Endodermal cell (in vitro differentiated cells): Measurements from ENCODE around the gene CD84. TPM values are rescaled to one million over a fixed set of nuclear protein-coding genes. Genes with fewer than 3 reads are reported as not detected.

ENCODE experiments used
- DNase-seq: peaks from one replicate; pipeline ENCODE4 v3.0.0-alpha.2; 2017
- H3K27ac ChIP-seq: 2 replicates; pipeline ENCODE4 v1.5.1; 2013; ENCODE audit warnings: mild to moderate bottlenecking, low read depth, low read length, moderate library complexity
- H3K27me3 ChIP-seq: 2 replicates; pipeline ENCODE4 v1.6.1; 2013; ENCODE audit warnings: mild to moderate bottlenecking, low read length, moderate library complexity; ENCODE audit not compliant: insufficient read depth, control insufficient read depth, poor library complexity, severe bottlenecking
- H3K36me3 ChIP-seq: 2 replicates; pipeline ENCODE4 v1.7.0; 2013; ENCODE audit warnings: mild to moderate bottlenecking, low read length, moderate library complexity; ENCODE audit not compliant: control insufficient read depth, insufficient read depth
- H3K4me1 ChIP-seq: one replicate; pipeline ENCODE4 v1.7.0; 2013; ENCODE audit warnings: low read length; ENCODE audit not compliant: control insufficient read depth, insufficient read depth
- H3K4me3 ChIP-seq: 2 replicates; pipeline ENCODE4 v1.5.1; 2013; ENCODE audit warnings: mild to moderate bottlenecking, low read length, moderate library complexity
- H3K9ac ChIP-seq: 2 replicates; pipeline ENCODE4 v1.6.1; 2013; ENCODE audit warnings: mild to moderate bottlenecking, low read length, moderate library complexity; ENCODE audit not compliant: poor library complexity, severe bottlenecking; ENCODE audit errors: extremely low read depth
- H3K9me3 ChIP-seq: 2 replicates; pipeline ENCODE4 v1.6.1; 2013; ENCODE audit warnings: mild to moderate bottlenecking, low read length, moderate library complexity; ENCODE audit not compliant: control insufficient read depth
- H3K27ac Mint-ChIP-seq: 2 replicates; pipeline ENCODE4 v1.8.0; 2020; ENCODE audit warnings: mixed read lengths
- H3K27me3 Mint-ChIP-seq: 2 replicates; pipeline ENCODE4 v1.8.0; 2021; ENCODE audit warnings: mild to moderate bottlenecking, mixed read lengths; ENCODE audit not compliant: insufficient read depth
- H3K36me3 Mint-ChIP-seq: 2 replicates; pipeline ENCODE4 v1.8.0; 2020; ENCODE audit warnings: low read depth, mixed read lengths
- H3K4me1 Mint-ChIP-seq: 2 replicates; pipeline ENCODE4 v1.8.0; 2020; ENCODE audit warnings: mixed read lengths
- H3K4me3 Mint-ChIP-seq: 2 replicates; pipeline ENCODE4 v1.8.0; 2020; ENCODE audit warnings: mild to moderate bottlenecking, moderate library complexity, mixed read lengths
- H3K9me3 Mint-ChIP-seq: 2 replicates; pipeline ENCODE4 v1.8.0; 2020; ENCODE audit warnings: mild to moderate bottlenecking, mixed read lengths
- WGBS, 2 experiments: methylation state at CpG; one replicate each; pipeline versions ENCODE4 v1.1.5 to v1.1.7; 2013; ENCODE audit warnings: missing lambda C conversion rate in 2 of 2, mixed read lengths in 1 of 2; ENCODE audit not compliant: insufficient coverage in 1 of 2, insufficient read length in 1 of 2; 5-methylcytosine and 5-hydroxymethylcytosine counted together
- total RNA-seq, 2 donors: library from RNA; stranded (reverse); fragmentation: NEBNext Ultra II Directional in 1 of 2; extraction: Animal tissue kit (Norgen Biotek cat#: 25700) in 1 of 2; gene quantifications; 2 replicates in 1 of 2; 3 replicates in 1 of 2; pipeline ENCODE4 v1.2.1, GENCODE V29; 2021
- TF ChIP-seq, protein P1 (sequence below): fragments of 200-600 bp; sonication (generic); conservative IDR thresholded peaks from 2 replicates; pipeline ENCODE4 v1.5.0; 2021; ENCODE audit warnings: antibody characterized with exemption, mild to moderate bottlenecking

CD84 gene
- total RNA-seq, 2 donors from 2014 or later, result not detected

DNA sequence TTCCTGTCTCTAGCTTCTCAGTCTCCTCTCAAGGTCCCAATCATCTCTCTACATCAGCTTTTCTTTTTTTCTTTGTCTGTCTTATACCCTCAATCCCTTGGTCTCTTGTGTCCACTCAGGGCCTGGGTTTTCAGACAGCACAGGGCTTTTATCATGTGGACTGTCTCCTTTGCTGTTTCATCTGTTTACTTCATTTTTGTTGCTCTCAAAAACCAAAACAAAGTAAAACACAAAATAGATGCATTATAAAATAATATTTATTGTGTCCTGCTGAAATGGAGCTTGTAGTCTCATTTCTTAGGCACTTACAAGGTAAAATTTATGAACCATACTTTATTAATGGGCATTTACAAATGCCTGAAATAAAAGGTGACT is 38.5 kb downstream of the CD84 start:
- H3K4me3 ChIP-seq, result no peak overlapping the region
- H3K27me3 ChIP-seq, result no peaks in the 10 kb centered on the region
- peaks cover 13% of the 10 kb centered on the region for H3K9me3 Mint-ChIP-seq
- peaks cover 11% of the 10 kb centered on the region for H3K9me3 ChIP-seq
- peaks cover 25% of the 10 kb centered on the region for H3K4me1 Mint-ChIP-seq
- TF ChIP-seq, protein P1, sequence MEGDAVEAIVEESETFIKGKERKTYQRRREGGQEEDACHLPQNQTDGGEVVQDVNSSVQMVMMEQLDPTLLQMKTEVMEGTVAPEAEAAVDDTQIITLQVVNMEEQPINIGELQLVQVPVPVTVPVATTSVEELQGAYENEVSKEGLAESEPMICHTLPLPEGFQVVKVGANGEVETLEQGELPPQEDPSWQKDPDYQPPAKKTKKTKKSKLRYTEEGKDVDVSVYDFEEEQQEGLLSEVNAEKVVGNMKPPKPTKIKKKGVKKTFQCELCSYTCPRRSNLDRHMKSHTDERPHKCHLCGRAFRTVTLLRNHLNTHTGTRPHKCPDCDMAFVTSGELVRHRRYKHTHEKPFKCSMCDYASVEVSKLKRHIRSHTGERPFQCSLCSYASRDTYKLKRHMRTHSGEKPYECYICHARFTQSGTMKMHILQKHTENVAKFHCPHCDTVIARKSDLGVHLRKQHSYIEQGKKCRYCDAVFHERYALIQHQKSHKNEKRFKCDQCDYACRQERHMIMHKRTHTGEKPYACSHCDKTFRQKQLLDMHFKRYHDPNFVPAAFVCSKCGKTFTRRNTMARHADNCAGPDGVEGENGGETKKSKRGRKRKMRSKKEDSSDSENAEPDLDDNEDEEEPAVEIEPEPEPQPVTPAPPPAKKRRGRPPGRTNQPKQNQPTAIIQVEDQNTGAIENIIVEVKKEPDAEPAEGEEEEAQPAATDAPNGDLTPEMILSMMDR, result no peak
- H3K4me3 Mint-ChIP-seq, result no peak overlapping the region
- H3K36me3 ChIP-seq, result no peaks in the 10 kb centered on the region
- no peak for DNase-seq
- no peak overlapping the region for H3K9ac ChIP-seq
- no peaks in the 10 kb centered on the region for H3K36me3 Mint-ChIP-seq
- H3K27ac Mint-ChIP-seq, result peak overlapping the region; percentile 62
- H3K27me3 Mint-ChIP-seq, result peaks cover 2% of the 10 kb centered on the region
- peaks cover 4% of the 10 kb centered on the region for H3K4me1 ChIP-seq
- H3K27ac ChIP-seq, result no peak overlapping the region

- H3K27me3 Mint-ChIP-seq, result peaks cover 2% of the 10 kb centered on the region
- H3K9me3 Mint-ChIP-seq, result peaks cover 19% of the 10 kb centered on the region
- peaks cover 25% of the 10 kb centered on the region for H3K4me1 Mint-ChIP-seq
- H3K4me3 Mint-ChIP-seq, result peak overlapping the region; percentile 15
- H3K36me3 Mint-ChIP-seq, result no peaks in the 10 kb centered on the region
- no peaks in the 10 kb centered on the region for H3K27me3 ChIP-seq
- peak overlapping the region; percentile 62 for H3K27ac Mint-ChIP-seq
- peaks cover 4% of the 10 kb centered on the region for H3K4me1 ChIP-seq
- no peaks in the 10 kb centered on the region for H3K36me3 ChIP-seq
- H3K9ac ChIP-seq, result no peak overlapping the region
- peak; percentile 61 for DNase-seq
- peaks cover 17% of the 10 kb centered on the region for H3K9me3 ChIP-seq
- H3K4me3 ChIP-seq, result peak overlapping the region; percentile 52
- TF ChIP-seq, protein P1, result no peak
- 62 to 78% methylated on average over 3 to 8 of the region's 8 CpGs for WGBS, 2 experiments
- H3K27ac ChIP-seq, result no peak overlapping the region
These were observed 39.1 kb downstream of the CD84 start for GRCh38 chr1:160539990-160540858.

DNA sequence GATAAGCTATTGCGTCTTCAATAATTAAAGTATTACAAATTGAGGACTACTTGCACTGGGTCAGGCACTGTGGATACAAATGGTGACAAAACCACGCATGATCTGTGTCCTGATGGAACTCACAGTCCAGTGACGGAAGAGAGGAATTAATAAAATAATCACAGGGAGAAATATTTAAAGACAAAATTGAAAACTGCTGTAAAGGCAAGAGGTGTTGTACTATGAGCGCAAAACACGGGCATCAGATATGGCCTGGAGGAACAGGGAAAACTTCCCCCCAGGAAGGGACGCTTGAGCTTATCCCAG is 39.7 kb downstream of the CD84 start:
- Mint-ChIP-seq H3K9me3 (peaks cover 22% of the 10 kb centered on the region), H3K4me3 (peak overlapping the region; percentile 15), H3K4me1 (peaks cover 25% of the 10 kb centered on the region), H3K36me3 (no peaks in the 10 kb centered on the region), H3K27me3 (peaks cover 2% of the 10 kb centered on the region), H3K27ac (peak overlapping the region; percentile 62)
- DNase-seq, result no peak
- Histone ChIP-seq H3K4me3 (peak overlapping the region; percentile 52), H3K27ac (no peak overlapping the region), H3K9ac (no peak overlapping the region), H3K27me3 (no peaks in the 10 kb centered on the region), H3K4me1 (peaks cover 4% of the 10 kb centered on the region), H3K9me3 (peaks cover 23% of the 10 kb centered on the region), H3K36me3 (no peaks in the 10 kb centered on the region)
- 91 to 100% methylated on average over 6 of the region's 6 CpGs for WGBS, 2 experiments
- TF ChIP-seq, protein P1, result no peak
